Activated B cell treated with CpG ODN at 0.5 μM for 24 hours (primary cell): ENCODE measurements around the gene EFEMP2. TPM values are rescaled to one million over a fixed set of nuclear protein-coding genes. Genes with fewer than 3 reads are reported as not detected.

Experiments used
- ATAC-seq: fragments of 200-7000 bp; cut with Tn5 transposase; one replicate; pipeline ENCODE4 v1.10.0; 2021; ENCODE audit warnings: low read depth, mild to moderate bottlenecking, moderate library complexity
- CTCF ChIA-PET: fragments of 350-600 bp; sonication (Branson Sonifier 250); formaldehyde crosslinking; loops from one replicate; lab custom pipeline; 2021; ENCODE audit warnings: antibody characterized with exemption; lab: Charles Lee
- POLR2A ChIA-PET: fragments of 350-600 bp; sonication (Branson Sonifier 250); formaldehyde crosslinking; loops from one replicate; lab custom pipeline; 2021; ENCODE audit warnings: antibody characterized with exemption; lab: Charles Lee
- DNase-seq: peaks from one replicate; pipeline ENCODE4 v3.0.0; 2022
- H3K27ac Mint-ChIP-seq: one replicate; pipeline ENCODE4 v1.8.0; 2020; ENCODE audit warnings: mixed read lengths
- H3K27me3 Mint-ChIP-seq: one replicate; pipeline ENCODE4 v1.8.0; 2021; ENCODE audit warnings: mixed read lengths
- H3K36me3 Mint-ChIP-seq: one replicate; pipeline ENCODE4 v1.8.0; 2021; ENCODE audit warnings: low read depth, mixed read lengths
- H3K4me1 Mint-ChIP-seq: one replicate; pipeline ENCODE4 v1.8.0; 2021; ENCODE audit warnings: mixed read lengths
- H3K4me3 Mint-ChIP-seq: one replicate; pipeline ENCODE4 v1.8.0; 2020; ENCODE audit warnings: mild to moderate bottlenecking, mixed read lengths
- H3K9me3 Mint-ChIP-seq: one replicate; pipeline ENCODE4 v1.8.0; 2020; ENCODE audit warnings: mixed read lengths
- intact Hi-C: fragments of 100-400 bp; cut with micrococcal nuclease; formaldehyde crosslinking; loops from one replicate; pipeline ENCODE4 v1.15.1; 2024
- total RNA-seq: library from RNA; stranded (reverse); gene quantifications from 2 replicates; pipeline ENCODE4 v1.2.3, GENCODE V29; 2022
- TF ChIP-seq, protein P1 (sequence below): fragments of 200-600 bp; IDR thresholded peaks from one replicate; pipeline ENCODE4 v1.8.0; 2022; ENCODE audit warnings: antibody characterized with exemption, mild to moderate bottlenecking

EFEMP2 gene
- total RNA-seq, 1 donor from 2014 or later, result 3.8 TPM

GRCh38 chr11:65911682-65912568 is 39.3 kb upstream of the EFEMP2 start:
- TF ChIP-seq, protein P1, sequence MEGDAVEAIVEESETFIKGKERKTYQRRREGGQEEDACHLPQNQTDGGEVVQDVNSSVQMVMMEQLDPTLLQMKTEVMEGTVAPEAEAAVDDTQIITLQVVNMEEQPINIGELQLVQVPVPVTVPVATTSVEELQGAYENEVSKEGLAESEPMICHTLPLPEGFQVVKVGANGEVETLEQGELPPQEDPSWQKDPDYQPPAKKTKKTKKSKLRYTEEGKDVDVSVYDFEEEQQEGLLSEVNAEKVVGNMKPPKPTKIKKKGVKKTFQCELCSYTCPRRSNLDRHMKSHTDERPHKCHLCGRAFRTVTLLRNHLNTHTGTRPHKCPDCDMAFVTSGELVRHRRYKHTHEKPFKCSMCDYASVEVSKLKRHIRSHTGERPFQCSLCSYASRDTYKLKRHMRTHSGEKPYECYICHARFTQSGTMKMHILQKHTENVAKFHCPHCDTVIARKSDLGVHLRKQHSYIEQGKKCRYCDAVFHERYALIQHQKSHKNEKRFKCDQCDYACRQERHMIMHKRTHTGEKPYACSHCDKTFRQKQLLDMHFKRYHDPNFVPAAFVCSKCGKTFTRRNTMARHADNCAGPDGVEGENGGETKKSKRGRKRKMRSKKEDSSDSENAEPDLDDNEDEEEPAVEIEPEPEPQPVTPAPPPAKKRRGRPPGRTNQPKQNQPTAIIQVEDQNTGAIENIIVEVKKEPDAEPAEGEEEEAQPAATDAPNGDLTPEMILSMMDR, result no peak
- DNase-seq (no peak), ATAC-seq (no peak)
- no peak overlapping the region for H3K4me3 Mint-ChIP-seq
- POLR2A ChIA-PET, result interaction anchor here (0.7 kb wide), 2 partner anchors 12 to 50 kb away, joined by 3 to 8 read pairs; no protein-coding TSS in a partner anchor
- no peak overlapping the region for H3K27ac Mint-ChIP-seq
- intact Hi-C loops, result no loop called here
- H3K36me3 Mint-ChIP-seq, result peaks cover 2% of the 10 kb centered on the region
- CTCF ChIA-PET, result no interaction called here
- H3K4me1 Mint-ChIP-seq, result peaks cover 34% of the 10 kb centered on the region
- no peaks in the 10 kb centered on the region for H3K9me3 Mint-ChIP-seq
- peaks cover 17% of the 10 kb centered on the region for H3K27me3 Mint-ChIP-seq

- TF ChIP-seq, protein P1, result no peak
- peaks cover 11% of the 10 kb centered on the region for H3K4me1 Mint-ChIP-seq
- H3K27me3 Mint-ChIP-seq, result peaks cover 17% of the 10 kb centered on the region
- H3K4me3 Mint-ChIP-seq, result no peak overlapping the region
- no peak overlapping the region for H3K27ac Mint-ChIP-seq
- ChIA-PET POLR2A (no interaction called here), CTCF (no interaction called here)
- intact Hi-C loops, result no loop called here
- H3K36me3 Mint-ChIP-seq, result no peaks in the 10 kb centered on the region
- ATAC-seq (no peak), DNase-seq (no peak)
- H3K9me3 Mint-ChIP-seq, result no peaks in the 10 kb centered on the region
Measured at GRCh38 chr11:65907878-65908277, 35.3 kb upstream of the EFEMP2 start.

DNA sequence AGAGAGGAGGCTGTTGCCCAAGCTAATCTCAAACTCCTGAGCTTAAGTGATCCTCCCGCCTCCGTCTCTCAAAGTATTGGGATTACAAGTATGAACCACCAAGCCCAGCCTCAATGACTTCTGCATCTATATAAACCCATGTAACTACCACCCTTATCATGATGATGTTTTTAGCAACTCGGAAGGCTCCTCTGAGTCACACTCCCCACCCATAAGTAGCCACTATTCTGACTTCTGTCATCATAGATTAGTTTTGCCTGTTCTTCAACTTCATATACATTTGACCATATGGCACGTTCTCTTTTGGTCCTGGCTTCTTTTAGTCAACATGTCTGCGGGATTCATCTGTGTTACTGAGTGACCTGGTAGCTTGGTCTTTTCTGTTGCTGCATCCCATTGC is 34.0 kb upstream of the EFEMP2 start:
- peaks cover 4% of the 10 kb centered on the region for H3K4me1 Mint-ChIP-seq
- CTCF ChIA-PET, result no interaction called here
- DNase-seq, result no peak
- H3K27ac Mint-ChIP-seq, result no peak overlapping the region
- H3K4me3 Mint-ChIP-seq, result no peak overlapping the region
- TF ChIP-seq, protein P1, result no peak
- peaks cover 16% of the 10 kb centered on the region for H3K27me3 Mint-ChIP-seq
- no peaks in the 10 kb centered on the region for H3K36me3 Mint-ChIP-seq
- no peaks in the 10 kb centered on the region for H3K9me3 Mint-ChIP-seq
- no peak for ATAC-seq
- intact Hi-C loops, result no loop called here
- POLR2A ChIA-PET, result interaction anchor here (0.8 to 1.4 kb wide), 2 partner anchors 11 to 13 kb away, joined by 3 to 4 read pairs; no protein-coding TSS in a partner anchor

DNA sequence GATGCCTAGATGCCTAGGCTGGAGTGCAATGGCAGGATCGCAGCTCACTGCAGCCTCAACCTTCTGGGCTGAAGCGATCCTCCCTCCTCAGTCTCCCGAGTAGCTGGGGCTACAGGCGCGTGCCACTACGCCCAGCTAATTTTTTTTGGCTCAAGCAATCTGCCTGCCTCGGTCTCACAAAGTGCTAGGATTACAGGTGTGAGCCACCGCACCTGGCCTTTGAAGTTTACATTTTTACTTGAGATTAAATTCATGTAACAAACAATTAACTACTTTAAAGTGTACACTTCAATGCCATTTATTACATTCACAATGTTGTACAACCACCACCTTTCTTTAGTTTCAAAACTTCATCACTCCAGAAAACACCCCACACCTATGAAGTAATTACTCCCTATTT is 31.1 kb upstream of the EFEMP2 start:
- intact Hi-C loops, result no loop called here
- ATAC-seq (no peak), DNase-seq (no peak)
- TF ChIP-seq, protein P1, result no peak
- Mint-ChIP-seq H3K36me3 (no peaks in the 10 kb centered on the region), H3K27ac (no peak overlapping the region), H3K4me1 (peaks cover 11% of the 10 kb centered on the region), H3K27me3 (peaks cover 5% of the 10 kb centered on the region), H3K9me3 (no peaks in the 10 kb centered on the region), H3K4me3 (no peak overlapping the region)
- ChIA-PET CTCF (no interaction called here), POLR2A (interaction anchor here (0.6 kb wide), 1 partner anchor 1024 kb away, joined by 3 read pairs; no protein-coding TSS in a partner anchor)

- ATAC-seq, result no peak
- TF ChIP-seq, protein P1, result no peak
- no peak overlapping the region for H3K4me3 Mint-ChIP-seq
- no peaks in the 10 kb centered on the region for H3K36me3 Mint-ChIP-seq
- peaks cover 11% of the 10 kb centered on the region for H3K4me1 Mint-ChIP-seq
- intact Hi-C loops, result no loop called here
- POLR2A ChIA-PET, result interaction anchor here (0.9 kb wide), 1 partner anchor 12 kb away, joined by 3 read pairs; the partner anchor contains the start of gene CCDC85B
- CTCF ChIA-PET, result no interaction called here
- DNase-seq, result no peak
- H3K27me3 Mint-ChIP-seq, result peaks cover 5% of the 10 kb centered on the region
- no peaks in the 10 kb centered on the region for H3K9me3 Mint-ChIP-seq
- H3K27ac Mint-ChIP-seq, result no peak overlapping the region
Measured at GRCh38 chr11:65903068-65903481, 30.5 kb upstream of the EFEMP2 start.
